K562 (cell line): ENCODE data around the gene CRY2. TPM values are rescaled to one million over a fixed set of nuclear protein-coding genes. Genes with fewer than 3 reads are reported as not detected.

Source experiments
- FOSL1 ChIP-seq: fragments of 200-800 bp; sonication (Bioruptor generic); conservative IDR thresholded peaks from 2 replicates; pipeline ENCODE4 v1.6.1; 2016; ENCODE audit warnings: missing genetic modification characterization, missing compliant biosample characterization
- MXD1 ChIP-seq: fragments of 250-450 bp; sonication (Bioruptor Pico); IDR thresholded peaks from 2 replicates; pipeline ENCODE4 v1.8.0; 2021; ENCODE audit warnings: borderline replicate concordance, mild to moderate bottlenecking, moderate library complexity; ENCODE audit not compliant: poor library complexity, severe bottlenecking
- POLR2G ChIP-seq: fragments of 200-400 bp; formaldehyde crosslinking; IDR thresholded peaks from 2 replicates; pipeline ENCODE4 v1.6.1; 2017; ENCODE audit warnings: low read depth, mild to moderate bottlenecking, antibody characterized with exemption, low read length, moderate library complexity
- PRDM10 ChIP-seq: fragments of 450-650 bp; IDR thresholded peaks from 2 replicates; pipeline ENCODE4 v1.6.1; 2018; ENCODE audit not compliant: partially characterized antibody
- REST ChIP-seq, 2 experiments: fragments of 450-650 bp; formaldehyde crosslinking in 1 of 2; IDR thresholded peaks; 2 replicates each; pipeline versions ENCODE4 v1.4.0 to v1.6.1; 2014 to 2020; ENCODE audit warnings: mild to moderate bottlenecking in 2 of 2, borderline replicate concordance in 1 of 2, low read depth in 1 of 2
- RFX1 ChIP-seq: fragments of 450-650 bp; IDR thresholded peaks from 2 replicates; pipeline ENCODE4 v1.6.1; 2016; ENCODE audit warnings: mild to moderate bottlenecking, moderate library complexity
- SMAD4 ChIP-seq: fragments of 250-450 bp; sonication (Bioruptor Pico); conservative IDR thresholded peaks from 2 replicates; pipeline ENCODE4 v1.8.0; 2021; ENCODE audit warnings: inconsistent platforms, mild to moderate bottlenecking, moderate library complexity
- TFAM ChIP-seq: fragments of 250-450 bp; sonication (Bioruptor Pico); conservative IDR thresholded peaks from 2 replicates; pipeline ENCODE4 v1.5.0; 2021; ENCODE audit warnings: mild to moderate bottlenecking, moderate library complexity
- UBTF ChIP-seq, 2 experiments: IDR thresholded peaks; 2 replicates each; pipeline ENCODE4 v1.6.1; 2012; ENCODE audit warnings: improper control_type of control experiment in 2 of 2, low read depth in 2 of 2, low read length in 2 of 2, borderline replicate concordance in 1 of 2
- polyA plus RNA-seq, 8 experiments: library from polyadenylated mRNA; depleted of rRNA in 4 of 8; stranded (reverse) in 5 of 8; unstranded in 3 of 8; fragments of >200 nt; fragmentation: Nextera tagmentation in 2 of 8; fragmentation: Illumina TruSeq in 1 of 8; extraction: Ambion mirVana in 2 of 8; extraction: Trizol in 1 of 8; gene quantifications; 2 replicates each; pipeline versions ENCODE4 v1.2.1 to v1.2.3, GENCODE V29; 2011 to 2014; ENCODE audit warnings: inconsistent platforms in 1 of 8, missing spikeins in 1 of 8
- total RNA-seq, 7 experiments: library from RNA; depleted of rRNA in 6 of 7; stranded (reverse); fragments of >200 nt in 6 of 7; fragmentation: Illumina TruSeq in 2 of 7; extraction: Trizol in 2 of 7; gene quantifications; 2 replicates each; pipeline versions ENCODE4 v1.2.1 to v1.2.3, GENCODE V29; 2011 to 2021; ENCODE audit warnings: low replicate concordance in 1 of 7

Gene CRY2
- total and polyA plus RNA-seq, 9 of the 15 experiments (the other 6 are each of a cell fraction or from before 2014, with no cell fraction given): 2.3 to 23.9 (median 14.8) TPM

- TF ChIP-seq REST (IDR thresholded peaks at IDR 0.05; ENCODE audit: borderline replicate concordance) (peak; percentile 97), REST (CRISPR knock-in tag; IDR thresholded peaks at IDR 0.05; ENCODE audit: low read depth) (peak; percentile 94), TFAM (no peak), FOSL1 (tag) (peak; percentile 78), UBTF (IDR thresholded peaks at IDR 0.05; ENCODE audit: borderline replicate concordance in 1 of 2, low read depth in 2 of 2, low read length in 2 of 2) (peak; percentile 98 to 99), PRDM10 (peak; percentile 99), POLR2G (peak; percentile 41; the same call in 1 of the 2 replicates), SMAD4 (no peak), MXD1 (CRISPR knock-in tag) (no peak), RFX1 (peak; percentile 99)
These were observed 52.3 kb downstream of the CRY2 start (continued) for GRCh38 chr11:45899448-45900174.
